Colonic mucosa (tissue), 4 donors: Measurements from ENCODE around the gene RPTOR. TPM values are rescaled to one million over a fixed set of nuclear protein-coding genes. Genes with fewer than 3 reads are reported as not detected.

Source experiments
- DNase-seq: peaks from one replicate; pipeline ENCODE4 v3.0.0-alpha.2; 2020
- H3K27ac ChIP-seq: fragments of 200-600 bp; one replicate; pipeline ENCODE4 v1.8.0; 2021
- H3K27me3 ChIP-seq: fragments of 200-600 bp; one replicate; pipeline ENCODE4 v1.8.0; 2021
- H3K36me3 ChIP-seq: fragments of 200-600 bp; one replicate; pipeline ENCODE4 v1.8.0; 2021
- H3K4me1 ChIP-seq: fragments of 200-600 bp; one replicate; pipeline ENCODE4 v1.8.0; 2021; ENCODE audit warnings: mild to moderate bottlenecking
- H3K4me3 ChIP-seq: fragments of 200-600 bp; one replicate; pipeline ENCODE4 v1.8.0; 2021
- H3K9ac ChIP-seq, 2 donors: one replicate each; pipeline ENCODE4 v1.7.0; 2013; ENCODE audit warnings: control low read depth in 2 of 2, low read depth in 2 of 2, low read length in 2 of 2
- H3K9me3 ChIP-seq: fragments of 200-600 bp; one replicate; pipeline ENCODE4 v1.8.0; 2021
- intact Hi-C: fragments of 100-400 bp; cut with DNase I; formaldehyde crosslinking; loops from one replicate; pipeline ENCODE4 v1.14.1; 2022
- total RNA-seq, 2 donors: library from RNA; stranded (reverse); fragmentation: NEBNext Ultra II Directional in 1 of 2; extraction: Animal tissue kit (Norgen Biotek cat#: 25700) in 1 of 2; gene quantifications; one replicate each; pipeline ENCODE4 v1.2.1, GENCODE V29; 2021
- TF ChIP-seq, protein P1 (sequence below): fragments of 200-600 bp; IDR thresholded peaks from one replicate; pipeline ENCODE4 v1.8.0; 2022; ENCODE audit warnings: antibody characterized with exemption, mild to moderate bottlenecking
- donor health status: healthy.
- donor health status: DM: no; HTN: no; CAD: no.
- donor health status: DM: no; HTN: no; CAD: no.

The RPTOR gene
- total RNA-seq, 2 donors from 2014 or later: 21.2 to 39.6 TPM

GRCh38 chr17:80676096-80676466, 131.4 kb downstream of the RPTOR start:
- H3K36me3 ChIP-seq: no peaks in the 10 kb centered on the region
- DNase-seq: no peak
- intact Hi-C loops: no loop called here
- no peak overlapping the region for H3K4me3 ChIP-seq
- TF ChIP-seq, protein P1, sequence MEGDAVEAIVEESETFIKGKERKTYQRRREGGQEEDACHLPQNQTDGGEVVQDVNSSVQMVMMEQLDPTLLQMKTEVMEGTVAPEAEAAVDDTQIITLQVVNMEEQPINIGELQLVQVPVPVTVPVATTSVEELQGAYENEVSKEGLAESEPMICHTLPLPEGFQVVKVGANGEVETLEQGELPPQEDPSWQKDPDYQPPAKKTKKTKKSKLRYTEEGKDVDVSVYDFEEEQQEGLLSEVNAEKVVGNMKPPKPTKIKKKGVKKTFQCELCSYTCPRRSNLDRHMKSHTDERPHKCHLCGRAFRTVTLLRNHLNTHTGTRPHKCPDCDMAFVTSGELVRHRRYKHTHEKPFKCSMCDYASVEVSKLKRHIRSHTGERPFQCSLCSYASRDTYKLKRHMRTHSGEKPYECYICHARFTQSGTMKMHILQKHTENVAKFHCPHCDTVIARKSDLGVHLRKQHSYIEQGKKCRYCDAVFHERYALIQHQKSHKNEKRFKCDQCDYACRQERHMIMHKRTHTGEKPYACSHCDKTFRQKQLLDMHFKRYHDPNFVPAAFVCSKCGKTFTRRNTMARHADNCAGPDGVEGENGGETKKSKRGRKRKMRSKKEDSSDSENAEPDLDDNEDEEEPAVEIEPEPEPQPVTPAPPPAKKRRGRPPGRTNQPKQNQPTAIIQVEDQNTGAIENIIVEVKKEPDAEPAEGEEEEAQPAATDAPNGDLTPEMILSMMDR: no peak
- H3K9me3 ChIP-seq: no peaks in the 10 kb centered on the region
- no peak overlapping the region for H3K27ac ChIP-seq
- no peaks in the 10 kb centered on the region for H3K27me3 ChIP-seq
- no peak overlapping the region for H3K9ac ChIP-seq
- no peaks in the 10 kb centered on the region for H3K4me1 ChIP-seq

DNA sequence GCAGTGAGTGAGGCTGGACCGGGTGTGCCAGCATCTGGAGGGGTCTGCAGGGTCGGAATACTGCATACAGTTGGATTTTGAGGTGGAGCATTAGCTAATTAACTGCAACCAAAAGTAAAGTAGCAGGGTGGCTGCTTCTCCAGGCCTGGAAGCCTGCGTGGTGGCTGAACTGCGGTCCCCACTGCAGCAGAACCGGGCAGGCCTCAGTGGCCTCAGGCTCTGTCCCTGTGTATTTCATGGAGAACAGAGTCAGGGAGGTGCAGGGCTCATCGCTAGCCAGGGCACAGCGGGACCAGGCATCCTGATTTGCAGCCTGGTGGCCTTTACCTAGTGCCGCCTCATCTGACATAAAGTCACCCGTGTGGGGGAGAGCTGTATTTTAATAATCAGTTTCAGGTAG, 131.9 kb downstream of the RPTOR start:
- Histone ChIP-seq H3K9me3 (no peaks in the 10 kb centered on the region), H3K36me3 (no peaks in the 10 kb centered on the region), H3K4me1 (no peaks in the 10 kb centered on the region), H3K27ac (no peak overlapping the region), H3K4me3 (no peak overlapping the region), H3K27me3 (no peaks in the 10 kb centered on the region), H3K9ac (no peak overlapping the region)
- intact Hi-C loops: no loop called here
- no peak for DNase-seq
- TF ChIP-seq, protein P1: no peak

DNA sequence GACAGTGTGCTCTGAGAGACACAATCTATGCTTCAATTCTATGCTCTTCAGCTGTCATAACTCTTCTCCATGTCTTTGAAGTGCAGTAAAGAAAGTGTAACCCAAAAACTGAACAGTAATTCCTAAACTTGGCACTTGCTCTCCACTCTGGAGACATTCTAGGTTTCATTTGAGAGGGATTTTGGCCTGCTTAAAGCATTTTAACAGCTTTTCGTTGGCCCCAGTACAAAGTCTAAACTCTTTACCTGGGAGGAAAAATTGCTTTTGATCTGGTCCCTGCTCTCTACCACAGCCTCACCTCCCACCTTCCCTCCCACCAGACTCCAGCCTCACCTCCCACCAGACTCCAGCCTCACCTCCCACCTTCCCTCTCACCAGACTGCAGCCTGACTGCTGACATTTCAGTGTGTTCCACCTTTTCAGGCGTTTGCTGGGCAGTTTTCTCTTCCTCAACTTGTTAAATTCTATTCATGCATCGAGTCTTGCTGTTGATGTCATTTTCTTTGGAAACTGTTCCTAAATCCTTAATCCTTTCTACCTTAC, 132.6 kb downstream of the RPTOR start:
- H3K9ac ChIP-seq: no peak overlapping the region
- H3K36me3 ChIP-seq: no peaks in the 10 kb centered on the region
- TF ChIP-seq, protein P1: no peak
- no peaks in the 10 kb centered on the region for H3K4me1 ChIP-seq
- H3K4me3 ChIP-seq: no peak overlapping the region
- DNase-seq: no peak
- no peak overlapping the region for H3K27ac ChIP-seq
- intact Hi-C loops: no loop called here
- no peaks in the 10 kb centered on the region for H3K27me3 ChIP-seq
- no peaks in the 10 kb centered on the region for H3K9me3 ChIP-seq

GRCh38 chr17:80679816-80680215, 135.2 kb downstream of the RPTOR start:
- H3K9ac ChIP-seq: no peak overlapping the region

GRCh38 chr17:80681215-80681614, 136.6 kb downstream of the RPTOR start:
- H3K27me3 ChIP-seq: no peaks in the 10 kb centered on the region
- no peak for DNase-seq
- TF ChIP-seq, protein P1: no peak

More at GRCh38 chr17:80679816-80680215, 135.2 kb downstream of the RPTOR start:
- Histone ChIP-seq H3K27me3 (no peaks in the 10 kb centered on the region), H3K4me1 (no peaks in the 10 kb centered on the region), H3K27ac (no peak overlapping the region), H3K36me3 (no peaks in the 10 kb centered on the region), H3K4me3 (no peak overlapping the region), H3K9me3 (no peaks in the 10 kb centered on the region)
- DNase-seq: no peak
- intact Hi-C loops: no loop called here
- TF ChIP-seq, protein P1: no peak

More at GRCh38 chr17:80681215-80681614, 136.6 kb downstream of the RPTOR start:
- Histone ChIP-seq H3K9me3 (no peaks in the 10 kb centered on the region), H3K27ac (no peak overlapping the region), H3K4me1 (no peaks in the 10 kb centered on the region), H3K9ac (no peak overlapping the region), H3K4me3 (no peak overlapping the region), H3K36me3 (no peaks in the 10 kb centered on the region)
- intact Hi-C loops: no loop called here
